GM19397 (cell line): ENCODE measurements around the gene CEACAM8.
"Not testable (repeated sequence)": the region's sequence is repeated elsewhere in the genome, so short reads cannot be mapped to it uniquely, and the experiment has no call there.

Experiments used
- ATAC-seq: cut with Tn5 transposase; IDR thresholded peaks from one replicate; pipeline ENCODE4 v1.9.1; 2021; ENCODE audit warnings: mild to moderate bottlenecking, moderate library complexity; ENCODE audit not compliant: unreplicated experiment

Gene CEACAM8

GRCh38 chr19:42594617-42595489, at the start of gene CEACAM8:
Gene CEACAM8 (minus strand): TSS chr19:42594924. CDS start chr19:42594828, 96 bp downstream.
- ATAC-seq = no peak

DNA sequence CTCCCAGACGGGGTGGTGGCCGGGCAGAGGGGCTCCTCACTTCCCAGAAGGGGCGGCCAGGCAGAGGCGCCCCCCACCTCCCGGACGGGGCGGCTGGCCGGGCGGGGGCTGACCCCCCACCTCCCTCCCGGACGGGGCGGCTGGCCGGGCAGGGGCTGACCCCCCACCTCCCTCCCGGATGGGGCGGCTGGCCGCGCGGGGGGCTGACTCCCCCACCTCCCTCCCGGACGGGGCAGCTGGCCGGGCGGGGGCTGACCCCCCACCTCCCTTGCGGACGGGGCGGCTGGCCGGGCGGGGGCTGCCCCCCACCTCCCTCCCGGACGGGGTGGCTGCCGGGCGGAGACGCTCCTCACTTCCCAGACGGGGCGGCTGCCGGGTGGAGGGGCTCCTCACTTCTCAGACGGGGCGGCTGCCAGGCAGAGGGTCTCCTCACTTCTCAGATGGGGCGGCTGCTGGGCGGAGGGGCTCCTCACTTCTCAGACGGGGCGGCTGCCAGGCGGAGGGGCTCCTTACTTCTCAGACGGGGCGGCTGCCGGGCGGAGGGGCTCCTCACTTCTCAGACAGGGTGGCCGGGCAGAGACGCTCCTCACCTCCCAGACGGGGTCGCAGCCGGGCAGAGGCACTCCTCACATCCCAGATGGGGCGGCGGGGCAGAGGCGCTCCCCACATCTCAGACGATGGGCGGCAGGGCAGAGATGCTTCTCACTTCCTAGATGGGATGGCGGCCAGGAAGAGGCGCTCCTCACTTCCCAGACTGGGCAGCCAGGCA, 44.8 kb upstream of the CEACAM8 start:
- ATAC-seq = not testable (repeated sequence)

- no peak for ATAC-seq
These were observed 40.5 kb upstream of the CEACAM8 start for GRCh38 chr19:42635233-42635539.

DNA sequence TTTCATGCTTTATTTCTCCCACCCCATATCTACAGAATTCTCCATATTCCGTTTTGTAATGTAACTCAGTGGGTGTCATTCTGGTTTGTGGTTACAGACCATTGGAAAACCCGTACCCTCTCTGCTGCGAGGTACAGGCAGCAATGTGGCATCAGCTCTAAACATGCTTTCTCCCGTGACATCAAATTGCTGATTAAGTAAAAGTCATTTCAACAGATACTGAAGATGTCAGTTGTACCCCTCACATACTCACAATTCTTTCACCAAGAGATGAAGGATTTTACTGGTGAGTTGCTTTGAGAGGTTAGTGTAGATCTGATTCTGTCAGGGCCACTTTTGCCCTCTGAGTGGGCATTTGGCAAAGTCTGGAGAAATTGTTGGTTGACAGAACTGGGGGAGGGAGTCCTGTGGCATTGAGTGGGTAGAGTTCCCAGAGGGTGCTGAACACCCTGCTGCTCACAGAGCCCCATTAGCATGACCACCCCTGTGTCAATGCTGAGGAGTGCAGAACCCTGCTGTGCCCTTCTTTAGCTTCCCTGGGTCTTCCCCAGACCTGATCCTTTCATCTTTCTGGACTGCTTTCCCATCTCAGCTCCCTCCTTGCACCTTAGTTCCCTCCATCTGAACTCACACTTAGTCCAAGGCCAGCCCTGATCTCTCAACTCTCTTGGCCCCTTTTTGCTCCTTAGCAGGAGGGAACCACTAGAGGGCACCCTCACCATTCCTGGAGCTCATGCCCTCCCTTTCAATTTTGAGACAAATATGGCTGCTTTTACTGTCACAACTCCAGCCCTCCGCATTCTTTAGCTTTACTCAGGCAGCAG, 39.9 kb upstream of the CEACAM8 start:
- ATAC-seq = no peak

- no peak for ATAC-seq
These were observed 34.5 kb upstream of the CEACAM8 start for GRCh38 chr19:42629191-42629590.

DNA sequence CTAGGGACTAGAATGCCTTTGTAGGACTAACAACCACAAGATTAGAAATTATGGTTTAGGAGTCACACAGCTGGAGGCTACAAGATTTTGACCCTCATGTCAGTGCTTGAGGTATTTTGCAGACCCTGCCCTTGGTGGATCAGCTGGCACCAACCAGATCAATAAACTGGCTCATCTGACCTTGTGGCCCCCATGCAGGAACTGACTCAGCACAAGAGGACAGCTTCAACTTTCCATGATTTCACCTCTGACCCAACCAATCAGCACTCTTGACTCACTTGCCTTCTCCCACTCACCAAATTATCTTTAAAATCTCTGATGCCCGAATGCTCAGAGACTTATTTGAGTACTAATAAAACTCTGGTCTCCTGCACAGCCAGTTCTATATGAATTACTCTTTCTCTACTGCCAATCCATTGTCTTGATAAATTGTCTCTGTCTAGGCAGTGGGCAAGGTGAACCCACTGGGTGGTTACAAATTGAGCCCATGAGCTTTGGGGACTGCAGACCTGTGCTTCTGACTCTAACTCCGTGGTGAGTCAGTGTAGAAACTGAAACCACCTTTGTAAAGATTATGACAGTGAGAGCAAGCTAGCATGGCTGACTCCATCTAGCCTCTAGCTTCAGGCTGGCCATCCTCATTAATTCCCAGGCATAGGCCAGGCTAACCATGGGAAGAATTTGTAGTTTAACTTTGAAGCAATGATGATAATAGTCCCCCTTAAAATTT, 33.9 kb upstream of the CEACAM8 start:
- ATAC-seq = no peak

GRCh38 chr19:42627916-42628315, 33.2 kb upstream of the CEACAM8 start:
- no peak for ATAC-seq

DNA sequence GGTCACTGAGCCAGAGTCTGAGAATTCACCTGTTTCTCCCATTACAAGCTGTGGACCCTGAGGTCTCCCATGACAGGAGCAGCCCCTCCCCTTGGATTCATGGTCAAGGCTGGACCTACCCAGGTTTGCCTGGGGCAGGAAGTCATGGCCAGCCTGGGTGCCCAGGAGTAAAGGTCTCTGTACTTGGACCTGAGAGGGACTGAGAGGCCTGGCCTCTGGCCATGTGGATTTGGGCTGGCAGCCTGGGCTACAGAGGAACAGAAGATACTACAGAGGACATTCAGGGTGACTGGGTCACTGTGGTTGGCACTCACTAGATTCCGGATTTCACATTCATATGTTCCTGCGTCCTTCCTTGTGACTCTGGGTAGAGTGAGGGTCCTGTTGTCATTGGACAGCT, 31.5 kb upstream of the CEACAM8 start:
- no peak for ATAC-seq

- ATAC-seq = no peak
These were observed 24.5 kb upstream of the CEACAM8 start for GRCh38 chr19:42619271-42619670.

DNA sequence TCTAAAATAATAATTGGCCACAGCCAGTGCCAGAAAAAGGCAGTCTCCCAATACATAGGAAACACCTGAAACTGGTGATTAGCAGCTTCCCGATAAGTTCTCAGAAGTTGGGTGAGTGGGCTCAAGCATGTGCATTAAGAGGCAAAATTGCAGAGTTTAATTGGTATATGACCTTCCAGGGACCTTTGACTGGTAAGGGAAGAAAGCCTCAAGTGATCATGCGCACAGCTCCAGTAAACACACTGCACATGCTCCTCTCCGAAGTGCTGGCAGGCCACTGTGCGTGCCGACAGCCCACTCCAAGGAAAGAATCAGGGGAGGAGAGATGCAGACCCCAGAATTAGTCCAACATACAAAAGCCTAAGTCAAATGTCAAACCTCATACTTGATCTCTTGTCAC, 18.9 kb upstream of the CEACAM8 start:
- ATAC-seq = no peak

DNA sequence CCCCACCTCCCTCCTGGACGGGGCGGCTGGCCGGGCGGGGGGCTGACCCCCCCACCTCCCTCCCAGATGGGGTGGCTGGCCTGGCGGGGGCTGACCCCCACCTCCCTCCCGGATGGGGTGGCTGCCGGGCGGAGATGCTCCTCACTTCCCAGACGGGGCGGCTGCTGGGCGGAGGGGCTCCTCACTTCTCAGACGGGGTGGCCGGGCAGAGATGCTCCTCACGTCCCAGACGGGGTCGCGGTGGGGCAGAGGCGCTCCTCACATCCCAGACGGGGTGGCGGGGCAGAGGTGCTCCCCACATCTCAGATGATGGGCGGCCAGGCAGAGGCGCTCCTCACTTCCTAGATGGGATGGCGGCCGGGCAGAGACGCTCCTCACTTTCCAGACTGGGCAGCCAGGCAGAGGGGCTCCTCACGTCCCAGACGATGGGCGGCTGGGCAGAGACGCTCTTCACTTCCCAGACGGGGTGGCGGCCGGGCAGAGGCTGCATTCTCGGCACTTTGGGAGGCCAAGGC, 15.7 kb upstream of the CEACAM8 start:
- ATAC-seq = not testable (repeated sequence)

GRCh38 chr19:42606660-42607351, 12.1 kb upstream of the CEACAM8 start:
- no peak for ATAC-seq

GRCh38 chr19:42601811-42602443, 7.2 kb upstream of the CEACAM8 start:
- ATAC-seq = no peak

DNA sequence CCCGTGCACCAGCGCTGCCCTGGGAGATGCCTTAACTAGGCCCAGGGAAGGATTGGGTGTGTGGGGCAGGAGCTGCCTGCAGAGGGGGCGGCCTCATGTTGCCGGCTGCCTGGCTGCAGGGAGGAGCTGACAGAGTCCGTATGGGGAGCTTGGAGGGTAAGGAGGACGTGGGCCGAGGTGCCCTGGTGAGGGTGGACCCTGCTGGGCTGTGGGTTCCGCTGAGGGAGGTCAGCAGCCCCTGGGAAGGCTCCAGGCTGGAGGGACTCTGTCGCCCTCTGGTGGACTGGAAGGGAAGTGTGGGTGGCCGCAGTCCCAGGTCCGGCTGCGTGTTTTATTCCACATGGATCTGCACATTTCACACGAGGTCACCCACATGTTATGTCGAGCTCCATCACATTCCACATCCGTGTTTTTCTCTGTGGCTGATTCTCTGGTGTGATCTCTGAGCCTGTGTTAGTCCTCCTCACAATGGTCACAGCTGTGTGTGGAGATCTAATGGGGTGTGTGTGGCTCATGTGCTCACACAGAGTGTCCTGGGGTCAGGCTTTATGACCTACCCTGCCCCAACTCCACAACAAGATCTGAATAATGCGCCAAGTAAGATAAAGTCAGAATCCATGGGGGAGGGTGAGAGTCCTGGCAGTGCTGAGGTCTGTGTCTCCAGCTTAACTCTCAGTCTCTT, 1.8 kb upstream of the CEACAM8 start:
- no peak for ATAC-seq

DNA sequence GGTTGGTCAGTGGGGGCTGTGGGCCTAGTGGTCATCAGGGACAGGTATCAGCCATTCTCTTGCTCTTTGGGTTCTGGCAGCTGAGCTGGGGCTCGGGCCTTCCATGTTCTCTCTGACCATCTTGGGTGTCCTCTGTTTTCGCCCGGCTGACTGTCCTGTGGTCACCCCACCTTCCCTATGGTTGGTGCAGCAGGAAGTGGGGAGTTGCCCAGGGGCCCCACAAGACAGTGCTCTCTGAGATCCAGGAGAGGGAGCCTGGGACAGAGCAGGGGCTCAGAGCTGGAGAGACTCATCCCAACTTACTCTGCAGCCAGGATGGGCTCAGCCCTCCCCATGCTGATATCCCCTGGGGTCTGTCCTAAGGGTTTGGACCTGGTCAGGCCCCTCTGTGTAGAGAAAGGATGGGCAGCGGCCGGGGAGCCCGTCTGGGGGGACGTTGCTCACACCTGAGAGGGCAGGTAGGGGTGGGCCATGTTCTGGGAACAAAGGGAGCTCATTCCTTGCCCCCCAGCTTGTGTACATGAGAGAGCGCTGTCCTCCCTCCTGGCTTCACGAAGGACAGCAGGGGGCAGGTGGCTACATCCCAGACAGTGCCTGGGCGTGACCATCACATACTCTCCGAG, 937 bp upstream of the CEACAM8 start:
- no peak for ATAC-seq

GRCh38 chr19:42589792-42590191, 4.9 kb downstream of the CEACAM8 start:
- no peak for ATAC-seq

- no peak for ATAC-seq
These were observed 10.3 kb downstream of the CEACAM8 start for GRCh38 chr19:42584466-42584865.

DNA sequence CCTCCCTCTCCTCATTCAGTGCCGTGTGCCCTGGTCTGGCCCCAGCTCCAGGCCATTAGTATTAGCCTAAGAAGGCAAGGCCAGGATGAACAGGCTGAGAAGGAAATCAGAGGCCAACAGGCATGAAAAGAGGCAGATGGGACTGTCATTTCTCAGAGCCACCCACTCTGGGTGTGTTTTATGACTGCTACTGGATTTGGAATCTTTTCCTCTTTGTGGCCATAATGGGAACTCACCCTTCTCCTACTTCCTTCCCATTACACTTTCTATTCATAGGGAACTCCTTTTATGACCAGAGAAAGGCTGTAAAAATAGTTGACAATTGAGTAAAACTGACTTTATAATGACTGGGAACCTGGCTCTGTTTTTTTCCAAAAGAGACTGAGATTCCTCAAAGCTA, 17.7 kb downstream of the CEACAM8 start:
- ATAC-seq = no peak
